Hematopoietic multipotent progenitor cell treated with erythropoietin and hydrocortisone succinate and interleukin-3 and kit ligand, for 15 days (in vitro differentiated cells): Measurements from ENCODE around the gene PLA2R1.

ENCODE experiments used
- DNase-seq: peaks from one replicate; pipeline ENCODE4 v3.0.0-alpha.2; 2015; ENCODE audit warnings: low spot score

PLA2R1 gene

DNA sequence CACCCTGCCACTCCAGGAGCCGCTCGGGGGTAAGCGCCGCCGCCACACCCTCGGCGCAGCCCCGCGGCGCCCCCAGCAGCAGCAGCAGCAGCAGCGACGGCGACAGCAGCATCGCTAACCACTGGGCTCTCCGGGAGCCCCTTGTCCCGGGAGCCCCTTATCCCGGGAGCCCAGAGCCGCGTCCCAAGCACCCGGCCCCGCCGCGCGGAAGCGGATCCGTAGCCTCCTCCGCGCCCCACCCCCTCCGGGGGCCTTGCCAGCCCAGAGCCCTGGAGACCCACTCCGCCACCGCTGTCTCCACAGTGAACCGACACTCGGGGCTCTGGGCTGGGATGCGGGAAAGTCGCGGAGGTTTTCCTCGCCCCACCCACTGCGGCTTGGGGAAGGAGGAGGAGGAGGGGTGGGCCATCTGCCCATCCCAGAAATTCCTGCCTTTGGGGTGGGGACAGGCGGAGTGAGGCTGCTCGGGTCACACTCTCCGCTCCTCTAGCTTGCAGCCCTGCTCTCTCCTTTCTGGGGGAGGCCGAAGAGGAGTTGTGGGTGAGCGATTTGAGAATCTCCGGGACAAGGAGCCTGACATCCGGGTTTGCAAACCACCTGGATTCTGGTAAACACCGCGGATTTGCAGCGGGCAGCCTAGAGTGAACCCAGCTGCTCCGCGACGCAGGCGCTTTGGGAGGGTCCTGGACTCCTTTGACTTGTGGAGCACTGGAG lies at the start of gene PLA2R1:
PLA2R1 (minus strand) TSS at position 324 of the 714 bp plus-strand sequence; CDS start at position 112, 212 bp downstream.
- DNase-seq = no peak

DNA sequence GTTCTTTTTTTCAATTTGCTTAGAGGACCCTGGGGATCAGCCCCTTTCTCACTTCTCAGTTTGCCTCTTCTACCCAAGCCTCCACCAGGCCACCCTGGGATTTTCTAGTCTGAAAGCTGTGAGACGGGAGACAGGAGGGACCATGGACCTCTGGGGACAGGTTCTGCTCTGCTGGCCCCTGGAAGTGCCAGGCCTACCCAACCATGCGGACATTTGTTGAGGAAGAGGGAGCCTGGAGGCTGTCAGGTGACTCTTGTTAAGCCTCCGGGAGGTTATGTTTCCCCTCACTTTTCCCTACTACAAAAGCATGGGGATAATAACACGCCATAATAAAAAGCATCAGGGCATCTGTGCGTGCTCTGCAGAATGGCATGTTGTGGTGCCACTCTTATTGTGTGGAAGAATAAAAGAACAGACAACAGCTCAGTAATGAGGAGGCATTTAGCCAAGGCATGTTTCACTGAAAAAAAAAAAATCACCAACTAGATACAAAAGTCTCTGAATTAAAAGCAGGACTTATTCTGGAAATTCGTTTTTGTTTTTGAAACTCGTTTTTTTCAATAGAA lies 48.3 kb upstream of the PLA2R1 start:
- no peak for DNase-seq

DNA sequence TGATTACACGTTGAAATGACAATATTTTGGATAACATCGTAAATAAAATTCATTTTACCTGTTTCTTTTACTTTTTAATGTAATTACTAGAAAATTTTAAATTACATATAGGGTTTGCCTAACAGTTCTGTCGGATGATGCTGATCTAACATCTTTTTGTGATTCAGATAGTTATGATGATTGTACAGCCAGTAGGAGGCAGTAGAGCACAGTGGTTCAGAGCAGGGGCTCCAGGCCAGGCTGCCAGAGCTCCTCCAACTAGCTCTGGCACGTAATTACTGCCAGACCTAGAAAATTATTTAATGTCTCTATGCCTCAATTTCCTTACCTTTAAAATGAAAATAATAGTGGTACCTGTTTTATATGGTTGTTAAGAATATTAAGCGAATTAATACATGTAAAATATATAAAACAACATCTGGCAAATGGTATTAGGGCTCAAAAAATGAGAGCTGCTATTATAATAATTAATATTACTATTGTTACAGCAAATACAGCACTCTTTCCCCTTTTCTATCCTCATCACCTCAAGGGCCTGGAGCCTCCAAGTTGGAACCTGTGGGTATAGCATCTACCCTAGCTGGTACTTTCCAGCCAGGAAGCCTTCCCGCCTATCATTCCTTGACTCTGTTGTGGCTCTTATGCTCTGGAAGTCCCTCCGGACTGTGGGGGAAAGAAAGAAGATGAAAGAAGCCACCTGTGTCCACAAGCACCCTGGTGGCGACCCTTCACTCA lies 47.7 kb upstream of the PLA2R1 start:
- peak; percentile 20 for DNase-seq

DNA sequence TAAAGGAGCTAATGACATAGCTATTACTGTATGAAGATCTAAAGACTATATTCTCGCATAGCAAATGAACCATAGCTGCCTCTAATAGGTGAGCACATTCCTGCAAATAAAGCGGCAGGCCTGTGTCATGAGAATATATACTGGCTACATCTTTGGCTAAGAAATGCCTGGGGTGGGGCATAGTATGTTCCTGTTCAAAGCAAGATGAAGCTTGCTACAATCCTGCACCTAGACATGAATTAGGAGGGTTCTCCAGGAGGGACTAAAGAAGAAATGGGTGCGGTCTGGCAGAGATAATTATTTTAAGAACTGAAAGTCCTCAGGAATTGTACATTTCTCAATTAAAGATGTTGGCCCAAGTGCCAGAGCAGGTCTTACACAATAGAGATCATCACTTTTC lies 46.8 kb upstream of the PLA2R1 start:
- no peak for DNase-seq

DNA sequence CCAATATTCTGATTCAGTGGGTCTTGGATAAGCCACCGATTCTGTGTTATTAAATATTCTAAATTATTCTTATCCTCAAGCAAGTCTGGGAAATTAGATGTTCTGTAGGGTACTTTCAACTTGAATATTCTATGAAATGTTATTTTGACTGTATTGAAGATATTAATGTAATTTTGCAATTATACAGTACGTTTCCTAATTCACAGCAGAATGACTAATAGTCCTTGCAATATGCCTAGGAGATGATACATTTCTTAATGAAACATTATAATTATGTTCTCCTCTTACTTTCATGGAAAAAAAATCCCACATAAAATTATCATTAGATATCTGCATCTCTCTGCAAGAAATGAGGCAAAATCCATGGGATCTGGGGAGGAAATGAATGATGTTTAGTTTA lies 46.2 kb upstream of the PLA2R1 start:
- DNase-seq = no peak

DNA sequence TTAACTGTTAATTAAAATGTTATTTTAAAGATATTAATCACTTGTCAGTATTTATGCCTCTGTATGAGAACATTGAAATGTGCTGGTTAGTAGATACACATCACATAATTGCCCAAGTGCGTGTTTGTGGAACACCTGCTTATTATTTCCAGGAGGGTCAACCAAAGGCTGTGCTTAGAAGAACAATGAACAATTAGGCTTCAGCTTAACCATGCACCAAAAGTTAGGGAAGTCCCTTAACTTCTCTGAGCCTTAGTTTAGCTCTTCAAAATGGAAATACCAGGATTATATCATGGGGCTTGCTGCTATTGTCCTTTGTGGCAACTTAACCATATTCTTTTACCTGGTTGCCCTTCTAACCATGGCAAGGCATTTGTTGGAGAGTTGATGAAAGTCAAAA lies 43.0 kb upstream of the PLA2R1 start:
- no peak for DNase-seq

DNA sequence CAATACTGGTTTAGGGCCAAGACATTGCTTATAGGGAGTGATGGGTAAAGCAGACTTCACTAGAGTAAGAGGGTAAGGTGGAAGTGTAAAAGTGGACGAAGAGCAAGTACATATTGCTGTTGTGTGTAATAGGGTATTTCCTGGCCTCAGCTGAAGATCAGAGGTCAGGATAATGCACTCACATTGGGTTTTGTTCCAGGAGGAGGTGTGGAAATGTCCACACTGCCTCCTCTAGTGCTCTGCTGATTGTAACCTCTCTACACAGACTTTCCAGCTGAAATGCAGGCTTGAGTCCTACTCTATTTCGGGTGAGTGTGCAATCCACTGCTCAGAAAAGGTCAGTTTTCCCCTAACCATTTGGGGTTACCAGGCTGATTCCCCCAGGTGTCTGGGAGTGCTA lies 41.7 kb upstream of the PLA2R1 start:
- no peak for DNase-seq

DNA sequence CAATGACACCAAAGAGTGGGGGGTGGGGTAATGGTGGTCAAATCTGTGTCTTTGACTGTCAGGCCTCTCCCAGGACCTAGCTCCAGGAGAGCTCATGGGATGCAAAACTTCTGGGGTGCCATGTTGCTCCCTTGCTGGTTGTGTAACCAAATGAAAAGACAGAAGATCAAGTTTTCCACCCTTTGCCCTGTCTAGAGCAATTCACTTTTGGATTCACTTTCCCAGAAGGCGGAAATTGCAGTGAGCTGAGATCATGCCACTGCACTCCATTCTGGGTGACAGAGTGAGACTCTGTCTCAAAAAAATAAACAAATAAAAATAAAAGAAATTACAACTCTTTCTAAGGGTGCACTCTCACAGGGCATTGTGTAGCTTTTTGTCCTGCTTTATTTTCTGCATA lies 34.9 kb upstream of the PLA2R1 start:
- DNase-seq = no peak

DNA sequence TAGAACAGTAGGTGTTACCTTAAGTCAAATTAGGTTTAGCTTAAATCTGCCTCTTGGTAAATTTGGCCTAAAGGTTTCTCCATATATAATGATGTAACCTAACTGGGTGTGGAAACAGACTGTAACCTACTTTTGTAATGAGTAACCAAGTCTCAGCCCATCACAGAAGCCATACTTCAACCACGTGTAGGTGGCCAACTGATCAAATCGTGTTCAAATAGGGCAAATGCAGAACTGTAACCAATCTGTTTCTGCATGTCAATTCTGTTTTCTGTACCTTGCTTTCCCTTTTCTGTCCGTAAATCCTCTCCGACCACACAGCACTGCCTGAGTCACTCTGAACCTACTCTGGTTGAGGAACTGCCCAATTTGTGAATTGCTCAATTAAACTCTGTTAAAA lies 34.0 kb upstream of the PLA2R1 start:
- DNase-seq = no peak

DNA sequence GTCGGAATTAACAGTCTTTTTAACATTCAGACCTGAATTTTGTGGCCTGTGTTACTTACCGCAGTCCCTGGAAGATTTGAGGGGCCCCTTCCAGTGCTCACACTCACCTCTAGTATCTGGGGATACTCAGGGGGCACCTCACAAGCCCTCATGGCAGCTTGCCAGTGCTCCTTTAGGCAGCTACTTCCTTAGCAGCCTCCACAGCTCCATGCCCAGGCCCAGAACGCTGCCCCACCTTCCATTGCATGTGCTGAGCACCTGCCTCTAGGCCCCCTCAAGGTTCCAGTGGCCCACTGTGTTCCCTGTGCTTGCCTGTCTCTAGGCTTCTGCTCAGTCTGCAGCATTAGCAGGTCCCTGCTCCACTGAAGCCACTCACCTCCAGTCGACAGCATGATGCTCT lies 30.0 kb upstream of the PLA2R1 start:
- no peak for DNase-seq

DNA sequence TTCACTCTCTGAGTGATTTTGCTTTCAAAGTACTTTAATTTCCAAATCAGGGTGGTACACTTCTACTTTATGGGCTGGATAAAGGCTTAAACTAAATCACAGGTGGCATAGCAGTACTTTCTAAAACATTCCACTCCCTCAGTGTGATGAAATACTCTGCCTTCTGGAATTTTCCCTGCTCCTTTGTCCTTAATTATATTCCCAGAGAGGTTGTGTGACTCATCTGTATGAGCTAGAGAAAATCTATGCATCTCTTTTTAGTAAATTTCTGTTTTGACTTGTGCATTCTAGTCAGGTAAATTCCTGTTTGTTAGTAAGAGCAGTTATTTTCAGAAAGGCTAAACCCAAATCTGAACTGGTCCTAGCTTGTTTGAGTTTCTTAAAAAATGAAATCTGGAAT lies 29.0 kb upstream of the PLA2R1 start:
- DNase-seq = no peak

DNA sequence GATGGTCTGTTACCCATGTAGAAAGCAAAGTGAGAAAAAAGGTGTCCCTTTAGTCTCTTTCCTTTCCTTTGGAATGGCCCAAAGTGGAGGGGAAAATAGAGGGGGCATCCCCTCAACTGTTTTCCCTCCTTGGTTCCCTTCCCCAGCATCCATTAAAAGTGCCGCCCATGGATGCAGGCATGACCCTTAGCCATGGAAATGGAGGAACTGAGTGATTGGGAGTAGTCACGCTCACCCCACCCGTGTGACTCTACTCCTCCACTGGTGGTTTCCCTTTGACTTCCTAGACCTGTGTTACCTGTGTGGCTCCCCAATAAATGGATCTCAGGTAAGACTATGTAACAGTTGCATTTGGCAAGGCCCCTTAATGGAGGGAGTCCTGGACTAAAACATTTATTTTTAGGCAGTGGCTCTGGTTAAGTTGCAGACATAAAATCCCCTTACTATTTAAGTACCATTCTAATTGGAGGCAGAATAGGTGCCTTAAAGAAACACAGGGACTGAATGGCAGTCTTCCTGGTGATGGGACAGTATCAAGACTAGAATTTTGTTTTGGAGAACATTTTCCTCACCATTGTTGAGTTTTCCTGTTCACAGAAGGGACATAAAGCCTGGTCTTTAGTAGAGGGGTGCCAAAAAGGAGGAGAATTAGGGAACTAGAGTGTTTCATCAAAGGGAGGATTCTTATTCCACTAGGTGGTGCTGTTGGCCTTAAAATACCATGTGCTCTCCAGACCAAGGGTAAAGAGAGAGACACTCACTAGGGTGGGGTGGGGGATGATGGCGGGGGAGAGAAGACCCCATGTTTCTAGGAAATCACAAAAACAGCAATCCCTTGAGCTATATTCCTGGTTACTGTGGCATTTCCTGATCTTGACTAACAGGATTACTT lies 25.7 kb upstream of the PLA2R1 start:
- DNase-seq = peak; percentile 32

DNA sequence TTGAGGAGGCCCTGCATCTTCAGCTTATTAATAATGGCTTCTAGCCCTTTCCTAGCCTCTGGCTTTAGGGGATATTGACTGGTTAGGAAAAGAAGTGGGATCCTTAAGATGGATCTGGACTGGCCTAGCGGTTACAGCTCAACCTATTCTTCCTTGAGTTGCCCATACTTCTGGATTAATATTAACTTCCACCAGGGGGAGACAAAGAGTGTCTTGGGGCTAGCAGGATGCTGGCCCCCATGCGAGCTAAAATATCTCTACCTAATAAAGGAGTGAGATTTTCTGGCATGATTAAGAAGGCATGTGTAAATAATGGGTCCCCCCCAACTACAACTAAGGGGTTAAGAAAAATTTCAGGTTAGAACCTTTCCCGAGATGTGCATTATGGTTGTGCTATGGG lies 23.2 kb upstream of the PLA2R1 start:
- peak; percentile 10 for DNase-seq

DNA sequence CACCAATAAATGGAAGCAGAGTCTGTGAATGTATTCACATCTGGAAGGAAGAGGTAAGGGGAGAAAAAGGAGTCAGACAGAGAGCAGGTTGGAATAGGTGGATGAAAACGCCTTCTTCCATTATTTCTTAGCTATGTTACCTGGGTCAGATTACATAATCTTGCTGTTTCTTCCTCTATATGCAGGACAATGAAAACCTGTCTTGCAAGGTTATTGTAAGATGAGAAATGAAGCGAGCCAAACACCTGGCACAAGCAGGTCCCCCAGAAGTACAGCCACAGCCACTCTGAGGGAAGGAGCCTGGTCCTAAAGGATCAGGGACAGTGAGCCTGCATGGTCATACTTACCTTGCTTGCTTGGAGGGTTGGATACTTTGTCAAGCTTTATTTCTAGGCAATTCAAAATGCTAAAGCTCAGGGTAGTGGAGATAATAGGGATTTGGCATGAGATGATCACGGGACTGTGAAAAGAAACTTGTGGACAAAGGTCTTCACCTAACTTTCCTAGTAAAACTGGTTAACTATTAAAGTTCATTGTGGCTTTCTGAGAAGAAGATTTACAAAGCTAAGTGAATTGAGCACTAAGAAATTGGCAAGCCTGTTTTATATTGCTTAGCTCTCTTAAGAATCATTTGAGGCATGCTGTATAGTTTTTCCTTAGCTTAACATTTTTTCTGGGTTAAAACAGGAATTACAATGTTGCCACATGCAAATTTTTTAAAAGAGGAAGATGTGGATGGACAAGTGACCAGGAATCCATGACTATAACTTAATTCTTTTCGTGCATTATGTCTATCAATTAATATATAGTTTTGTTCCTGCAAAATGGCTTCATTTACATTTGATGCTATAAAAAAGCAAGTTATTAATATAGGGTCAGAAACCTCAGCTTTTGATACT lies 15.7 kb upstream of the PLA2R1 start:
- no peak for DNase-seq

DNA sequence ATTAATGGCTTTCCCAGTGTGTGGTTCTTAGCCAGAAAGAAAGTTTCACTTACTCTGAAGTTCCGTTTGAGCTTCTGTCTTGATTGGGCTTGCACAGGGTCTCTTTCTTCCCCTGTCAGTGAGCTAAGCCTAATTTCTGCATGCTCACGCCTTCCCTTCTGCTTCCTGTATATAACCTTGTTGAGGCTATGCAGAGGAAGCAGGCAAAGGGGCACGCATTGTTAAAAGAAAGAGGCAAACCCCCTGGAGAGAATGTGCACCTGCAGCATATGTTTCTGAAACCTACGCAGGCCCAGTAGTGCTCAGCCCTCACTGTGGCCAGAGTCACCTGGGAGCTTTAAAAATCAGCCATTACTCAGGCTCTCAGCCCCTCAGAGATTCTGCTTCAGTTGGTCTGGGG lies 14.5 kb upstream of the PLA2R1 start:
- no peak for DNase-seq

DNA sequence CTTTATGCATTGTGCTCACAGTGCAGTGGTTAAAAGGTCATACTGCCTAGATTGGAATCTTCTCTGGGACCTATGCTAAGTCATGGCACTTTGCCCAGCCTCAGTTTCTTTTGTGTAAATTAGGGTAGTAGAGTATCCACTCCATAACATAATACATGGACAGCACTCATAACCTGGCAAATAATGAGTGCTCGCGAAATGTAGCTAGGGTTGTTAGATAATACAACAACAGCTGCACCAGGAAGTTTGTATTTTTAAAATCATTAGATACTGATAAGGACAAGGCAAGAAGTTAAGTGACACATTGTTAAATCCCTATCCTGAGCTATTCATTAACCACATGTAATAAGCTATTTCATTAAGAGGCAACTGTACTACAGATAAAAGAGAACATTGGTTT lies 13.8 kb upstream of the PLA2R1 start:
- no peak for DNase-seq

DNA sequence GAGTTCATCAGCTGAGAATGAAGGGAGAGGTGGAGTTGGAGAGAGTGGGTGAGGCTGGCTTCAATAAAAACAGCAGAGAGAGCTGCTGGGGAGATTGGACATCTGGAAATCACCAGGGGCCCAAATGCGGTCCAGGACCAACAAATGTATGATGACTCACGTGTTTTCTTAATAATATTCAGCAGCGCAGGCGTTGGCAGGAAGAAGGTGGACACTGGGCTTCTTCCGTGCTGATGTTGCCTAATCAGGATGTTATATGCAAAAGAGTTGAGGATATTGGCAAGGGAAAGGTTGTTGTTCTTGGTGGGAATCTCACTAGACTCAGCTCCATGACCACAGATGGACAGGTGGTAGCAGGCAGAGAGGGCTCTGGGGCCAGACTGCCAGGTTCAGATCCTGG lies 12.8 kb upstream of the PLA2R1 start:
- DNase-seq = no peak

DNA sequence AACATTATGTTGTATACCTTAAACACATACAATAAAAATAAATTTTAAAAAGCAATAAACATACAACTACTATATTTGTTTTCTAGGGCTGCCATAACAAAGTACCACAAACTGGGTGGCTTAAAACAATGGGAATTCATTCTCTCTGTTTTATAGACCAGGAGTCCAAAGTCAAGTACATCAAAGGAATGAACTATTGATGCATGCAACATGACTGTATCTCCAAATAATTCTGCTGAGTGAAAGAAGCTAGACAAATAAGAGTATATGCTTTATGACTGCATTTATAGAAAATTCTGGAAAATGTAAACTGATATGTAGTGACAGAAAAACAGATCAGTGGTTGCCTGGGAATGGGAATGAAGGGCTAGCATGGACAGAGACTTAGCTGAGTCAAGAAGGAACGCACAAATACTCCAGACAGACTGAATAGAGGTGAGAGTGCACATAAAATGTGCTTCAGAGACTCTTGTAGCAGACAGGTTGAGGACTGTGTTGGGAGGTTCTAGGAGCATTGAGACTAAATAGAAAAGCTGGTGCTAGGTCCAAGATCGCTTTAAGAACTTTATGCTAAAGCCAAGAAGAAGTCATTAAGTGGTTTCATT lies 11.0 kb upstream of the PLA2R1 start:
- no peak for DNase-seq

DNA sequence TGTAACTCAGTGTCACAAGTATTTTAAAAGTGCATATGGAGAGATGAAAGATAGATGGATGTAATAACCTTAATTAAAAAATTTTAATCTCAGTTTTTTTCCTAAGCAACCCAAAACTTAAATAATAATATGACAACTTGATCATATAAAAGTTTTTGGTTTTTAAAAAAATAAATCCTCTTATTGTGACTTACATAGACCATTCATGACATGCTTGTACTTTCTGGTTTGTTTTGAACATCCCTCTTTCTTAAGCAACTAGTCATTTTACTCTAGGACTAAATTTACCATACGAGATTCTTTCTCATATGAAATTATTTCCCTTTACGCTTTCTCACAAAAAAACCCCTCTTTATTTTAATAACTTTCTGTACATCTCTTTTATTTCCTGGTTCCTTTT lies 6.5 kb upstream of the PLA2R1 start:
- DNase-seq = no peak

DNA sequence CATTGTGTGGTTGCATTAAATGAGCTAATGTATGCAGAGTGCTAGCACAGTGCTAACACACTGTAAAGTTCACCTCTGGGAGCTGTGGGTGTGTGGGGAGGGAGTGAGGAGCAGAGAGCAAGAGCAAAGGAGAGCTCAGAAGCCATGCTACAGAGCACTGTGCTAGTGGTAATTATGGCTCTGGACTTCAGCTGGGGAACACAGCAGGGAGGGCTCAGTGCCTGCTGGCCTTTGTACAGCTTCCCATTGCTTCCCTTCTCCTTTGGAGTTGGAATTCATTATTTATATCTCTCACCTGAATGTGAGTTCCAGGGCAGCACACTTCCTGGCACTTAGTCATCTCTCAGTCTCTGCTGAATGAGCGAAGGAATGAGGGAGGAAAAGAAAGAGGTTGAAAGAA lies 2.5 kb upstream of the PLA2R1 start:
- no peak for DNase-seq
